Right forelimb (tissue), 1 donor: Measurements from ENCODE around the gene ZEB2.

Experiments
- DNase-seq: peaks from one replicate; pipeline ENCODE4 v3.0.0-alpha.2; 2018

ZEB2 gene

DNA sequence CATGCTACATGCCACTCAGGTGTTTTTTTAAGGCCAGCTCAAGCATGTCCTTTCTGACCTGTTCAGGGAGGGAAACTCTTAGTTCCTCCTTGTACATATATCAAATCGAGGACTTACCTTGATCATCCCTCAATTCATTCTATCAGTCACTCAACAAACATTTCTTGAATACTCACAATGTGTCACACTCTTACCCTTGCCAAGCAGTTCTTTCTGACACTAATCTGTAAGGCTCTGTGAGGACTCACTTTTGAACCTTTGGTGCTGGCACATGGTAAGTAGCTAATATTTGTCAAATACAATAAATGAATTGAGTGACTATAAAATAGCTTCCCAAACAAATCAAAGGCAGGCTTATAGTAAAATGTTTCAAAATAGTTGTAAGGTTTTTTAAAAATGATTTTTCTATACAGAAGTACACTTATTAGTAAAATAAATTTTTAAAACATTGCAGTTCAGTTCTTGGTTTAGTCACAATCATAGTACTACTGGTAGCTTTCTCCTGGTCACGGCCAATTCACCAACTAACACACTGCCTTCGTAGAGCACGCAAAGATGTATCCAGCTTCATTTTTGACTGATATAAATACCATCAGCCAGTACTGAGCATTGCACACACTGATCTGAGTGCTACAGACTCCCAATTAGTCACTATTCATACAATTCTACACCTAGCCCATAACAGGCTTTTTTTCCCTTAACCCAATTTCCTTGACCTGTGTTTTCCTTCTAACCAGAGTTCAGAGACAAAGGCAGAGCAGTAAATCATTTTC lies 50.9 kb downstream of the ZEB2 start:
- no peak for DNase-seq

DNA sequence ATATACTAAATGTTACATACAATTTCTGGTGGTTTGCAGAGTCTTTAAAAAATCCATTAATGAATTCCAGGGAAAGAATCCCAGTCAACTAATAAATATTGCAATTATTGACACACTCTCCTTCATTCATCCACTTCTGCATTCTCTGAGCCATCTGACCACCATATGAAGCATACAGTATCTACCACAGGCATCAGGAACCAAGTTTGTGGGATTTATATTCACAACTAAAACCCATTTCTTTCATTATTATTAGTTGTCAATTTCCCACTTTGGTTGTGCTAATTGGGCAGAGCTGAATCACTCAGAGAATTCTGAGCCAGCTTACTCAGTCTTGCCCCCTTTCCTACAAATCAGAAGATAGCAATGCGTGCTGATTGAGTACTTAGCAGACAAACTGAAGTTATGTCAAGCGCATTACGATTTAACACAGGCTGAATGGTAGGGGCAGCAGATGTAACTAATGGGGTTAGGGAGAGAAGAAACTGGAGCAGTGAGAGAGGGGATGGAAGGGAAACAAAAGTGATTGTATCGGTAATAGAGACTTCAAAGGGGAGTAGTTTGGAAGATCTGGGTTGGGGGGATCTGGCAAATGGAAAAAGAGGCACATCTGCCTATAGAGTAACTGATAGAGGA lies 52.3 kb downstream of the ZEB2 start:
- no peak for DNase-seq

DNA sequence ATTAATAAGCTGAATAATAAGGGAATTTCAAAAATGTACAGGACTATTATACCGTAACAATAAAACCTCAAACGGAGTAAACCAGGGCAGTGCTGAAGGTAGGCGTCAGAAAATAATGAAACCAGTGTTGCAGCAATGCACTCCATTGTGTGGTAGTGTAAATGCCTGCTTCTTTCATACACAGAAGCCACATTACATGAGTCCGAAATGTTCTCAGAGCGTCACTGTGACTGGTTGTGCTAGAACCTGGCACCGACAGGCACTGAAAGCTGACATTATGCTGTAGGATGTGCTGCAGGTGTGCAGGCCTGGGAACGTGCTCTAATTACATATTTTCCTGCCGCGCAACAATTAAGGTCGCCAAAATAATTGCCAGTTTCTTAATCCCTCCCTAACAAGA lies 53.3 kb downstream of the ZEB2 start:
- DNase-seq = no peak

DNA sequence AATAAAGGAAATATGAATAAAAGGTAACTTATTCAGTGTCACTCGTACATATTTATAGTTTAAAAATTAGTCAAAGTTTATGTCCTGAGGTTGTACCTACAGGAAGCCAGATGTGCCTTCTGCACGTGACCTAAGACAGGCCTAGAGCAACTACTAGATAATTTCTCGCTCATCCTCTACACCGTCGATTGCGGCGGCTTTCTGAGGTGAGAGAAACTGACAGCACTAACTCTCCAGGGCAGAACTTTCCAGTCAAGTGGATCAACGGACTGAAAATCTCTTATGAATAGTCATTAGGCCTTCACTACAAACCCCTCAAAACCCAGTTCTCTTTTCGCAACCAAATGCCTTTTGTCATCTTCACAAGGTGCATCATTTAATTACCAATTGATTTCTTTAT lies 54.2 kb downstream of the ZEB2 start:
- DNase-seq = no peak

DNA sequence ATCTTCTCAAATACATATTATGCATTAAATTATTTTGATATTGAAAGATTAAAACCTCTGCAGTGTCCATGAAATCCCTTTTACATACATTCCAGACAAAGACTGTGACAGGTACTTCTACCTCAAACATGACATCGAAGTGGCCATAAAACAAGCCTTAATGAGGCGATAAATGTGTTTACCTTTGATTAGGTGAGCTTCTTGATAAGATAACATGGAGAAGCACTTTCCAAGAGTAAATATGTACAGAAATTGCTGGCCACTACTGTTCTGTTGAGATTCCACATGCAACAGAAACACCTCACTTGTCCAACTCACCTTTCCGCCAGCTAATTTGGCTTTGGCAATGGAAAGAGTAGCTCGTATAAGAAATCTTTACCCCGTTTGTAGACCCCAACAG lies 55.2 kb downstream of the ZEB2 start:
- no peak for DNase-seq

DNA sequence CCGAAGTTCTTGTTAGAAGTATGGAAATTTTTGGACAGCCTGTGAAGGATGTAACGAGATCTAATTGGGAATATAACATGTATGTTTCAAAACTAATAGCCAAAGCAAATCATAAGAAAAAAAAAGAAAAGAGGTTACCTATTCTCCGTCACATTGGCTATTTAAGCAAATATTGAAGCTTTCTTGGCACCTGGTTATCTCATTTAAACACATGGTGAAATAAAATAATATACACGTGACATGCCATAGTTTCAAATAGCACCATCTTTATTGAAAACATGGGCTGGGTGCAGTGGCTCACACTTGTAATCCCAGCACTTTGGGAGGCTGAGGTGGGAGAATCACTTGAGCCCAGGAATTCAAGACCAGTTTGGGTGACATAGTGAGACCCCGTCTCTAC lies 56.7 kb downstream of the ZEB2 start:
- DNase-seq = no peak

DNA sequence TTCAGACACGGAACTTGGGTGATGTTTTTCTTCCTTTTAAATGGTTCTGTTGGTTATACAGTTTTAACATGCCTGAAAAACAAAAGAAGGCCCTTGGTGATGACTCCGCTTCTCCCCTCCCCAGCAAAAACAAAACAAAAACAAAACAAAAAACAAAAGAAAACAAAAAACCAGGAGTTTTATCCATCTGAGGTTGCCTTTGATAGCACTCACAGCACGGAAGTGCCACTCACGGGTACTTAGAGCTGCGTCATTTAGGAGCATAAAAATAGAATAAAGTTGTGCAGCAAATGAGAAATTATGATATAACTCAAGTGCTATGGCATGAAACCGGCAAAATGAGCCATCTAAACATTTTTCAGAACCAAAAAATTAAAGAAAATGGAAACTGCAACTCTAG lies 57.7 kb downstream of the ZEB2 start:
- DNase-seq = no peak

DNA sequence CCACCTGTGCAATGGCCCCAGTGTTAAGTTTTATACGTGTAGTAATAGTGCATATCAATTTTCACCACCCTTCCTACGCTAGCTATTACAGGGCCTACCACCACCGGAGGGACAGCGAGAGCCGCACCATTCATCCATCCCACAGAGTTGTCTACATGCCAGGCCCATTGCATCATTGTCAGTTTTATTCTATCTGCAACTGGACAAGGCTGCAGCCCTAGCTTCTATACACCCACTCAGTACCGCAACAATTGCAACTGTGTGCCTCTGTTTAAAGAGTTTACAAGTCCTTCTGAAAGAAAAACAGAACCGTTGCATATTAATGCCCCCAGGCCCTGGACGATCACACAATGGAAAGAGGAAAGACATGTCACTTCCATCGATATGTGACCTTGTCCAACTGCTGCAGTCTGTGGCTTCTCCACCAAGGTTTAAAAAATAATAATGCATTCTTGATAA lies 58.6 kb downstream of the ZEB2 start:
- DNase-seq = no peak

DNA sequence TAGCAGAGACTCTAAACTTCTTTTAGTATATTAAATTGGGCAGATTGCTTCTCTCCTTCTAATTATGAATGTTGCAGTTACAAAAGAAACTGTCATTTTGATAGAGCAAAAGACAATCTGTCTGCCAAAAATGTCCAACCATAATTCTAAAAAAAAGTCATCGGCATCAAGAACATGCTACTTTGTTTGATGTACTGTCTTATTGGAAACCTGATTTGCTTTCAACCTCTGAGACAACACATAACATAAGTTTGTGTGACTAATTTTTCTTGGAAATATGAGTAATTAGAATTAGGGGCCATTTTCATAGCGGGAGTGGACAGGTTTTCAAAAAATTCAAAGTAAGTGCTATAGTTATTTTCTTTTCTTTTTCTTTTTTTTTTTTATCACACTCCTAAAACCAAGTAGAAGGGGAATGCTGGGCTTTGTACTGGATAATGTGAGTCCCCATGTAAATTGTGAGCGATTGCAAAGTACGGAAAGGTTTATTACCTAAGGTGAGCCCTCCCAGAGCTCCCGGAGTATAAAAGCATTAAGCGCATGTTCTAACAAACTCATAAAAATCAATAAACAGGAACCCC lies 59.1 kb downstream of the ZEB2 start:
- no peak for DNase-seq

DNA sequence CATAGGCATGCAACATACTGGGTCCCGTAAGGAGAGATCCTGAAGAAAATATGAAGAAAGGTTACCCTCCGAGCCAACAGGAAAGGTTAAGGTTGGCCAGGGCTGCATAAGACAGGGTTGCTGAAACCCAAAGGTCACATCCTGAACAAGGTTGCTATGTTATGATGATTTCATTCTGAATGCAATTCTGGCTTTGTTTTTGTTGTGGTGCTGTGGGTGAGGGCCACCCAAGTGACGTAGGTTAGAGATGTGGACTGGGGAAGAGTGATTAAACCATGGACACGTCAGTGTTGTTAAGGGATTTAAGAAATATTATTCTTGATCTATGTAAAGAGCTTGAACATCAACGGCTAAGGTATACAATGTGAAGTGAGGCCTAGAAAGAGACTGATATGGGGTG lies 60.0 kb downstream of the ZEB2 start:
- DNase-seq = no peak

DNA sequence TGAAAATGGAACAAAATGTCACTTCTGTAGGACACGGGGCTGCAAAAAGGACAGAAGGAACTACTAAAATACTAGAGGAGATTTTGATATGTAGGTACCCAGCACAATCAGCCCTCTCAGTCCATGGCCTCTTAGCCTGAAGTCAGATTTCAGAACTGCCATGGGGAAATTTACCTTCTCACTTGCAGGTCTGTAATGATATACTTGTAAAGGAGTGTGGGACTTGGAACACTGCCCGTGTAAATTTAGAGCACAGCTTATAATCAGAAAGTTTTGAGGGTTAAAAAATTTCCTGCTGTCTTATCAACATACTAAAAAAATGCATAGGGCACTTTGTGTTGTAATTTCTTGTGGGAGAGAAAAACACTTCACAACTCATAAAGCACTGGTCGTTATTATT lies 60.6 kb downstream of the ZEB2 start:
- DNase-seq = no peak

DNA sequence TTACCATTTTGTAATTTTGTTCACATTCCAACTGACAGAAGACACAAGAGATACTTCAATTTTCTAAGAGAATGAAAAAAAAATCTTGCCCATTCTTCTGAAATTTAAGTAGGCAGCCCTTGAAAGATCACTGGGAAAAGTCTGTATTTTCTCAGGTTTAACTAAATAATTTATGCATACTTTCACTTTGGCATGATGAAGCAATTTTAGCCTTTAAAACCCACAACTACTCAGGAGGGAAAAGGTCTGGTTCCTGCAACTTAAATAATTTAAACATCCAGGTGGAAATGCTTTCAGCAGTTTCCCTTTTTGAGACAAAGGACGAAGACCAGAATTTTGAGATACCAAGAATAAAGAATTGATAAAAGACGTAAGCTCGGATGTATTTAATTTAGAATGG lies 61.4 kb downstream of the ZEB2 start:
- DNase-seq = no peak

DNA sequence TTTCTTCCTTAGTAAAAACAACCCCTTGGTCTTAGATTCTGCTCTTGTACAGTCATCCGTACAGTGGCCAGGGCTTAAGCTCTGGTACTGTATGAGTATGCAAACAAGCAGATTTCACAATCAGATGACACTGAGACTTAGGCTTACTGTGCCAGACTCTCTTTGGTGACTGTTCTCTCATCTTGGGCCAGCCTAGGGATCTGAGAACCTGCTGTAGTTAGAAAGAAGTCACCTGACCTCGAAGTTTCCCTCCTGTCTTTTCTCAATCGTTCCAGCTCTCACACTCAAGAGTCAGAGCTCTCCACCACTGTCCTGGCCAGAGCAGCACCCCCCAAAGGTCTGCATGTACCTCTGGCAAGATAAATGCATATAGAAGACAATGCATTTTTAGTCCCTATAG lies 63.2 kb downstream of the ZEB2 start:
- DNase-seq = no peak

DNA sequence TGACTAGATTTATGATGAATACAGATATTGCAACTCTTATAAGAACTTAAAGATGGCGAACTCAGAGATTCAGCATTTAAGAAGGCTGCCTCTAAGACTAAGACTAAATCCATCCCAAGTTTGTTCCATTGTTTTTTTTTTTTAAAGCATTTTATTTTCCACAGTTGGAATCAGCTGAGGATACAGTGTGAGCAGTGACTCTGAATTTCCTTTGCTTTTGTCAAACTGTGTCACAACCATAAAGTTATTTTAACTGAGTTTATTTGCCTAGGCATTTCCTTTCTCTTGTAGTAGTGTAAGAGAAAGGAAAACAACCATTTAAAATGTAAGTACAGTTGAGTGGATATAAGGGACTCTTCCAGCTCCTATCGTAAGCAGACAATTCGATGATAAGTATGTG lies 63.9 kb downstream of the ZEB2 start:
- DNase-seq = no peak

DNA sequence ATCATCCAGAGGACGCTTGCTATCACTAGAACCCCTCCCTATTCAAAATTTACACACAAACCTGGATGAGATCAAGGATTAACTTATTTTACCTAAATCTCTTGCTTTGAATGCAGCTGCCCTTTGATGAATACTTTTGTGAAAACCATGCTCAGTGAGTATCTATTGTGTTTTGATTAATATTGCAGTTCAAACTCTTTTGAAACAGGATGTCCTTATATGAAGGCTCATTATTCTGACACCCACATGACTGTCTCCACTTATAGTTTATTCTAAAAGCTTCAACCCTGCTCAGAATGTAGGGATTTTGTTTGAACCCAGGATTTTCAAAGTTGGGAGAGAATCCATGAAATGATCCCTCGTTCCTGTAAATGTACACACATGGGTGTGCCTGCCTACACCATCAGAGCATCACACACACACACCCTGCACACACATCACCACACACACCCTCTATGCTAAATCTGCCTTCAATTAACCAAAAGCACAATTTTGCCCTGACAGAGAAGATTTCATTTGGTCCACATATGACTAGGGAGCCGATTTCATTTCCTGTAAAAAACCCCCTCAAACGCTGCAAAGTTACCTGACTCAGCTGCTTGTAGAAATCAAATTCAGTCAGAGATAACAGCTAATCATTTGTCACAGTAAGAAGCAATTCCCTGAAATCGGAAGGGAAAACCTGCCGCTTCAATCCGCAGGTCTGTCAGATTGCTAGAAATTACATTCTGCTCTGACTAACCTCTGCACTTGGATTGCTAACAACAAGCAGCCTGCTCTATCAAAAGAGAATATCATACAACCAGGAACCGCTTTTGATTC lies 65.2 kb downstream of the ZEB2 start:
- no peak for DNase-seq

DNA sequence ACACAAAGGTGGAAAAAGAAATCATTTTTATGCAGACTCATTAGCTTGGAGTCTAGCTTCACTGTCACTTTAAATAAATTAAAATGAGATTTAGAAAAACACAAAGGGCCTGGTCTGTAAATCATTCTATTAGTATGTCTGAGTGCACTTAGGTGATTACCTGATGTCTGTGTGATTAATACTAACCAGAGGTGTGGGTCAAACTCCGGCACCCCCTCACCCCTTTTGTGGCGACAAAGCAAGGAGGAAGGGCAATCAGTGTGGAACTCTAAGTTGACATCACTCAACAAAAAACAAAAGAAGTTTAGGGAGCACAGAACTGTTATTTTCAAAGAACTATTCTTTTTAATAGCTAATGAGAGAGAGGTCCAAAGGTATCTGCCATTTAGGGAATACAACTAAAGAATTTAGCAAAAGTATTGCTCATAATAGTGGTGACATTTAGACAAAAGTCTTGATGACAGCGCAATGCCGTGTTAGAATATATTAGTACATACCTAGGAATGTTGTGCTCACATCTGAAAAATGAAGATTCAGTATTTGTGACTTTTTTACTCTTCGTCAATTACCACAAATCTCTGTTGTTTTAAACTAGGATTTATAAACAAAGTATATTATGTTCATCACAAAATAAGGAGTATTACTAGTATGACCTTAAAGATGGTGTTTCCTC lies 66.3 kb downstream of the ZEB2 start:
- no peak for DNase-seq

DNA sequence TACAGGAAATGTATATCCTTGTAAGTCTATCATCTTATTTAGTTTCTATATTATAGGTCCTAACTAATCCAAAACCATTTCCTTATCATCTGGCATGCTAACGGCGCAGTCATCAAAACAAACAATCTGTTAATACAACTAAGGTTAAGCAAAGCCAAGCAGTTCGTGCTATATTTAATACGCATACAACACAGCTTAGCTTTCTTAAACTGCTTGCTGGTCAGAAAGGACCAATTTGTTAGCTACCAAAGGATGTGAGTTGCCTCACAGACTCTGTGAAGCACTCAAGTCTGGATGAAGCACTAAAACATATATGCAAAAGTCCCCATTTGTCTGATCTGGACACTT lies 67.0 kb downstream of the ZEB2 start:
- no peak for DNase-seq

DNA sequence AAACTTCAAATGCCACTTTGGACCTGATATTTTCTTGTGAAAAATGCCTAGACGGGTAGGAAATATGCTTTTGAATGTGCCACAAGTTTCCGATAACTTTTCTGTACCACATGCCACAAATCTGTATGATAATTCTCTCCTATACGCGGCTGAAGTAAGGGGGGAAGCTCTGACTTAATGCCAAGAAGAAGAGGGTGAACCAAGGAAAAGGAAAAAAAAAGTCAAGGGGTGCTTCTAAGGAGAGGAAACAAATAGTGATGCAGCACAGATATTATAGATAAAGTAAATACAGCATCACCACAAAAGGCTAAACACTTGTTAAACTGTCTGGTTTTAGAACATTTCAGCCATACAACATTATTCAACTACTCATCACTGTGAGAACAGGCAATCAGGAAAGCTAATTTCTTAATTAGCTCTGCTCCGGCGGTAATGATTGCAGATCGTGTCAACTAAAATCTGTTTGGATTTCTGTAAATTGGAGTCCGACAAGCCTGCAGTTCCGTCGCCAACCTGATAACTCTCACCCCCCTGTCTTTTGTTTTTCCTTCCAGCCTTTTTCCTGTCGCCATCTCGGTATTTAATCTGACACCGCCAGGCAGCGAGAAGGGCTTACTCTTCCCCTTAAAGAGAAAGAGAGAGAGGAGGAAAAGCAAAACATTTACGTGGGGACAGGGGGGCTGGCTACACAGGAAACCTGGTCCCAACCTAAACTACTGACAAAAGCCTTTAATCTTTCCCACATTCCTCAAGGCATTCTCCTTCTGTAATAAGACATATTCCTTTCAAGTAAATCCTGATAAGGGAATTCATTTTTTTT lies 67.5 kb downstream of the ZEB2 start:
- no peak for DNase-seq

DNA sequence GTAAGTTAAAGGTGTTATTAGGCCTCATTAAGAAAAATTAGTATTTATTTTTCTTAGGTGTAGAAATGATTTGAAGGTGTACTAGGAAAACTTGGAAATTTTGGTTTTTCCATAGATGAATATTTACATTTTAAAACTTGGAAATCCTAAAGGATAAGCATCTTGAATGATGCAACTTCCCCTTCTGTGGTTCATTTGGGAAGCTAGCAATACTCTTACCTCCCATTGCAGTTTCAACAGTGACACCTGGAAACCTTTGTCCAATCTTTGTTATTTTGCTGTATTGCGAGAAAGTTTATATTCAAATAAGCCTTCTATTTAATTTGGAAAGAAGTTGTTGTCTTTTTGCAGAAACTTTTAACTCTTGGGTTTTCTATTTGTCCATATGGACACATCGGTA lies 68.5 kb downstream of the ZEB2 start:
- DNase-seq = no peak

DNA sequence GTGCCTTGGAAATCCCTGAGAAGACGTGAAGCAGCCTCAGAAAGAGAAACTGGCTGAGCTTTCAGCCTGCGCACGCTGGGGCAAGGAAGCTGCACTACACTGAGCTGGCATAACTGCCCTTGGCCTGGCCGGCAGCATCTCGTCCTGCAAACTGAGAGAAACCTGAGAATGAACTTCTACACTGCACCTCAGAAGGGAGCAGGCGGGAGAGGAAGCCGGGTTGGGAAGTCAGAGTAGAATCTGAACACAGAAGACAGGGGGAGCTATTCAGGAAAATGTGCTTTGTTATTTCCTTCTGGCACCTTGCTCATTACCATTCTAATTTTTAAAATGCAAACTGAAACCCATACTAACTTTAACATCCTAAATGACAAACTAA lies 70.9 kb downstream of the ZEB2 start:
- DNase-seq = no peak

DNA sequence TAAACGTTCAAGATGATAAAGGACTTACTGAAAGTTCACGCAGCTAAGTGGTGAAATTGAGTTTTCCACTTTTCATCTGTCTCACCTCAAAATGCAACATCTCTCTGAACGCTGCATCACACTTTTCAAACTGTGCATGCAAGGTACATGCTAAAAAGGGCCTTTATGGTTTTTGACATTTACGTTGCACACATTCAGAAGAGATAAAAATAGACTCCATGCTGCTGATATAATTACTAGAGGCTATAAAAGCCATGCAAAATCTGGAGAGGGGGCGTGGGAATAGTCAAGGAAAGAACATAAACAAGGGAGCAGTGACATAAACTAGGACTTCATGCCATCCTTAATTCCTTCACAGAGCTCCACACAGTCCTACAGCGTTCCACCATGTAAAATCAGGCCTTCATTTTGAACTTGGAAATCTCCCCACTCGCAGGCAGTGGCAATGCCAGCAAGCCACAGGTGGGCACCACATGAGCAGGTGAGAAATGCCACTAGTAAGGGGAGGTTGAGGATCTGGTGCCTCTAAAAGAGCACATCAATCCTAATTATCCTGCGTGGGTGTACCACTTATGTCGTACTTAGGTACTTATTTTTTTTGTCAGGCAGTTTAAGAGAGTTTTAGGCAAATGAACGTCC lies 71.4 kb downstream of the ZEB2 start:
- no peak for DNase-seq

DNA sequence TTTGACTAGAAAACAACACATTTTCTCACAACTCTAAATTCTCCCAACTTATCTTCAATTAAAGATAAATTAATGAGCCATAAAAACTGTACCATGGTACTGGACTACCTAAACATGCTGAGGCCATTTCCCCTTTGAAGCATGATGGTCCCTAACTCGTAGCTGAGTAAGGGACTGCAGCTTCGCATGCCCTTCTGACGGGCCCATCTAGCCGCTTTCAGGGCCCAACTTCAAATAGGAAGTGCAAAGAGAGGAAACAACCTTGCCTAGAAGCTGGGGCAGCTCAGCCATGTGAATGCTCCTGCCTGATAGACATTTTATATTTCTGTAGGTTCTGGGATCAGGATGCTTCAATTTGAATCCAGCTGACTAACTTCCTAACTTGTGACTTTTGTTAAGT lies 72.4 kb downstream of the ZEB2 start:
- no peak for DNase-seq
